RPMI8226 (cell line): ENCODE data around the gene NTNG2.
A peak's percentile ranks its signal among the peaks of the same experiment; 100 is the strongest.

Experiments
- DNase-seq: peaks from one replicate; pipeline ENCODE4 v3.0.0-alpha.2; 2015

NTNG2 gene

GRCh38 chr9:132147331-132147730 is 14.5 kb upstream of the NTNG2 start:
- no peak for DNase-seq

DNA sequence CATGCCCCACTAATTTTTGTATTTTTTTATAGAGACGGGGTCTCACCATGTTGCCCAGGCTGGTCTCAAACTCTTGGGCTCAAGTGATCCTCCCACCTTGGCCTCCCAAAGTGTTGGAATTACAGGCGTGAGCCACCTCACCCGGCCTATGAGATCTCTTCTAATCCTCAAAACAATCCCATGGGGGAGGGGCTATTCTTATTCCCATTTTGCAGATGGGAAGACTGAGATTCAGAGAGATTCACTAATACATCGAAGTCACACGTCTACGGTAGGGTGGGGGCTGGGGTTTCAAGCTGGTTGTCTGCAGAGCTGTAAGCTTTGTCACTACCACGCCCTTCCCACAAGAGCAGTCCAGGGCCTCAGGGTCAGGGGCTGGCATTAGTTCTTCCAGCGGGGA is 14.0 kb upstream of the NTNG2 start:
- no peak for DNase-seq

DNA sequence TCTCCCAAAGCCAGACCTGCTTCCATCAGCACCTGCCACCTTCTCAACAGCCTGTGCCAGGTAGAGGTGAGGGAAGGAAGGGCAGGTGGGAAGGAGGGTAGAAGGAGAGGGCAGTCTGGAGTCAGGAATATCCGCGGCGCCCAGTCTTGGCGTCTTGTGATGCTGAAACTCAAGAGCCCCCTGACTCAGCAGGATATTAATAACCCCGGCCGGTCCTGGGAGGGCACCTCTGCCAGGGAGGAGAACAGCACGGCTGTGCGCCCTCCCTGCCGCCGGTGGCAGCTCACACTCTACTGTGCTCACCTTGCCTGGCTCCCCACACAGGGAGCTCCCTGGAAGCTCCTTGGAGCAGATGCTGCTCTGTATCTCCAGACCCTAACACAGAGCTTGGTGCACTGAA is 11.6 kb upstream of the NTNG2 start:
- peak; percentile 33 for DNase-seq

DNA sequence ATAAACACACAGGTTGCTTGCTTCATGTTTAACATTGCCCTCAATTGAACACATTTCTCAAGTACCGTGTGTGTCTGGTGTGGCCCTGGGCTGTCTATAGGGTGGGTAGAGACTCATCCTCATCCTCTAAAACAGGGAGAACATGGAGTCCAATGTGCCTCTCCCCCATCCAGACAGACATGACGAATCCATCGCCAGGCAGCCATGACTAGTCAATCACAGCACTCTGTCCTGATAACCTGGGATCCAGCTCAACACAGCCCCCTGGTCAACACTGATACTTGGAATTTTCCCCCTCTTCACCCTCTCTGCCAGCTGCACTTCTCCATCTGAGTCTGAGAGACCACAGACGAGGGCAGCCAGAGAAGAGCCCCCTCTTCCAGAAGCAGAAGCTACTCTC is 10.7 kb upstream of the NTNG2 start:
- no peak for DNase-seq

DNA sequence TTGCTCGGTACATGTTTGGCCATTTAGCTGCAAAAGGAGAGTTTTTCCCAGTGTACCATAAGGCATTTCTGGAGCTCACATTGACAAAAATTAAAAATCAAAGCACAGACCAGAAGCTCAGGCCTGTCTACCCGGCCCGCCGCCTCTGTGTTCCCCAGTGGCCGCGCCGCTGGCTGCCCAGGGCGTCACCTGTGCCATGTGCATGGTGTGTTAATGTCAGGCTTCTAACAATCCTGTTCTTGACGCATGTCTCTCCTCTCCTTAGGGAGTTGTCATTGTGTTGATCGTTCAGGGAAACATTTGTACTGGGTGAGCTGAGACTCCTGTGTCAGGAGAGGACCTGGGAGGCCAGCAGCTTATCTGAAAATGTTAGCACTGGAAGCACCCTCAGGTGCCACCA is 9.6 kb upstream of the NTNG2 start:
- no peak for DNase-seq

DNA sequence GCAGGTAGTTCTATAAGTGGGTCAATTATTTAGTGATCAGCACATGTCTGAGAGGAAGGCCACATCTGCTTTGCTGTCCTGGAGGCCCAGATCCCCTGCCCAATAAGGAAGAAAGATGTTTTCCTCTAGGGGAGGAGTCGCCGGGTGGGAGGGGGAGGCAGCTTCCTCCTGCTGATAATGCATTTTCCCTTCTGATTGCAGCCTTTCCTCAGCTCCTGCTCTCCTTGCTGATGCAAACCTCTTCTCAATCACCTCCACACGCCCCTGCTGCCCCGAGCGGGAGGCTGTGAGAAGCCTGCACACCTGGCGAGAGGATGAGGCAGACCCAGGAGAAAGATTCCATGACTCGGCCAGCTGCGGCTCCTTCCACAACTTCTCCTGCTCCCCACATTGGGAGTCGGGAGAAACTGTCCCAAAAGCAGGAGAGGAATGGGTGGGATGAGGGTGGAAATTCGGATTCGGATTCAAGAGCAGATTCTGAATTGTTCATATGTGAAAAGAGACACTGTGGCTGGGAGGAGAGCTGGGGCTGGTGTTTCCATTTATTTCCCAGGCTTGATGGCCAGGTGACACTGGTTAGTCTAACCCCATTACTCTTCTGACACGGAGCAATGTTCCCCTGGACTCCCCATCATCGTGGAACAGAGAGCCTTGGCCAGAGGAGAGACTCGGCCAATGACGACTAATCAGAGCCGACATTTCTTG is 6.8 kb upstream of the NTNG2 start:
- peak; percentile 38 for DNase-seq

- no peak for DNase-seq
Observed at GRCh38 chr9:132155568-132155895, 6.3 kb upstream of the NTNG2 start.

DNA sequence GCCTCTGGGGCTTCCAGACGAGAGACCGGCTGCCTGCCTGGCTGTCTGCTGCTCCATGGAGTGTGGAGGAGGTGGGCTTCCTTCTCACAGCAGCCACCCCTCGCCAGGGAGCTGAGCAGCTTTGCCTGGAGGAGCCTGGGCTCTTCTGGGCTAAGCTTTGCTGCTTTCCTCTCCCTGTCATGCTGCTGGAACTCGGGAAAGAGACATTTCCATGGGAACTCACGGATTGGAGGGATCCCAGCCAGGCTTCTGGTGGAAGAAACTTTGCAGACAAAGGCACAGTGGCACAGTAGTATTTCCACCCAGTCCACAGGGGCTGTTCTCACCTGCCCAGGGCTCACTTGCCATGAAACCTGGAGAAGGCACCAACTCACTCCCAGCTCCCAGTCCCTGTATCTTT is 5.6 kb upstream of the NTNG2 start:
- DNase-seq, result no peak

GRCh38 chr9:132157347-132158116 is 4.3 kb upstream of the NTNG2 start:
- DNase-seq, result no peak

DNA sequence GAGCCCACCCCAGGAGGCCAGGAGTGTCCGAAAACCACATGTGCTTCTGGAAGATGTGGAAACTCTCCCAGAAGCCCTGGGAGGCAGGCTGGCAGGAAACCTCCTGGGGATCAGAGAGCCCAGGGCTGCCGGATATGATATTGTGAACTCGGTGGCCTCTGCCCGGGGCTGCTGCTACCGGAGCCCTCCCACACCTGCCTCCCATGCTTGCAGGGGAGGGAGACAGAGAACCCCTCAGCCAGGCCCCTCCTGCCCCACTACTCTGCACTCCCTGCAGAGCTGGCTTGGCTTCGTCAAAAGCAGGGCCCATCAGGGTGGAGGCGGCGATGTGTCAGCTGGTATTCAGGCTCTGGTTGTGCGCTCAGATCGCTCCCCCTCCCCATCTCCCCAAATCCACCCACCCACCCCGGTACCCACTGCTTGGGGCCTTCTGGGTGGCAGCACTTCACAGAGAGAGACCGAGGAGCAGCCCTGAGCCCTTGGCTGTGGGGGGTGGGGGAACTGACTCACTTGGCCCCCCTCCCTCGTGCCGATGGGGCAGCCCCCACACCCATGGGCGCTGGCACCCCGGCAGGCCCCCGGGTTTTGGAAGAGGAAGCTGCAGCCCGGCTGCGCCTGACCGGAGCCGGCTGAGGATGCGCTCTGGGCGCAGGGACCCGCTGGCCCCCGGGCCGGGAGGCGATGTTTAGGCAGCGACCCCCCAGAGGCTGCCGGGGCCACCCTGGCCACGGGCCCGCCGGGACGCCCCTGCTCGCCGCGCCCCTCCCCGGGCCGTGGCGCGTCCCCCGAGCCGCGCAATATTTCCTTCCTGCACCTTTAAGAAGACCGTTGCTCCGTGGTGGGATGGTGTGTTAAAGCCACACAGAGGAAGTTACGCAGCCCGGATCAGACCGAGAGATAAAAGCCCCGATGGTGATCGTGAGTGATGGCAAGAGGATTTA is 786 bp upstream of the NTNG2 start:
- peak; percentile 63 for DNase-seq

- DNase-seq, result no peak
Observed at GRCh38 chr9:132162764-132163456, 1.1 kb downstream of the NTNG2 start.

GRCh38 chr9:132163457-132163875 is 1.6 kb downstream of the NTNG2 start:
- no peak for DNase-seq

DNA sequence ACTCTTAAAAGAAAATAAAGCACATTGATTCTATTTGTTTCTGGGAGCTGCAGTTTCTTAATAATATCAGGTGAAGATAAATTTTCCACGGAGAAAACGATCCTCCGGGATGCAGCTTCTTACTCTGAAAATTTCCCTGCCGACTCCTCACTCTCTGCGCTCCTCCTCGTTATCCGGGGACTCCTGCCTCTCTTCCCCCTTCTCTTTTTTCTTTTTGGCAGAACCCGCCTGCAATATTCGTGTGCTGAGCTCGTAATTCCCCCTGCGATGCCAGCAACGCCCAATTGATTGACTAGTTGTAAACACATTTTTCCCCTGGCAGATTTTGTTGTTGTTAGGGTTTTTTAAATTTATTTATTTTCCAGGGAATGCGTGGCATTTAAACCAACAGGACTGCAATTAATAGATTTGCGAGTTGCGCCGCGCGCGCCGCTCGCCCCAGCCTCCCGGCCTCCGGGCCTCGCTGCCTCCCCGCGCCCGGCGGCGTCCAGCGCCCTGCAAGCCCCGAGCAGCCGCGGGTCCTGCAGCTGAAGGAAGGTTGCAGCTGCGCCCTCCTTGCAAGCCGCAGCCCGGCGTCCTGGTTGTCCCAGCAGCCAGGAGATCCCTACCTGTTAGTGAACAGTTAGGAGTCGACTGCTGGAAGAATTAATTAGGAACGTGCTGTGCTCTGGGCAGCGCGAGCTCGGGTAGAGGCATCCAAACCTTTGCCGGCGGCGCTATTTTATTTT is 2.2 kb downstream of the NTNG2 start:
- no peak for DNase-seq

DNA sequence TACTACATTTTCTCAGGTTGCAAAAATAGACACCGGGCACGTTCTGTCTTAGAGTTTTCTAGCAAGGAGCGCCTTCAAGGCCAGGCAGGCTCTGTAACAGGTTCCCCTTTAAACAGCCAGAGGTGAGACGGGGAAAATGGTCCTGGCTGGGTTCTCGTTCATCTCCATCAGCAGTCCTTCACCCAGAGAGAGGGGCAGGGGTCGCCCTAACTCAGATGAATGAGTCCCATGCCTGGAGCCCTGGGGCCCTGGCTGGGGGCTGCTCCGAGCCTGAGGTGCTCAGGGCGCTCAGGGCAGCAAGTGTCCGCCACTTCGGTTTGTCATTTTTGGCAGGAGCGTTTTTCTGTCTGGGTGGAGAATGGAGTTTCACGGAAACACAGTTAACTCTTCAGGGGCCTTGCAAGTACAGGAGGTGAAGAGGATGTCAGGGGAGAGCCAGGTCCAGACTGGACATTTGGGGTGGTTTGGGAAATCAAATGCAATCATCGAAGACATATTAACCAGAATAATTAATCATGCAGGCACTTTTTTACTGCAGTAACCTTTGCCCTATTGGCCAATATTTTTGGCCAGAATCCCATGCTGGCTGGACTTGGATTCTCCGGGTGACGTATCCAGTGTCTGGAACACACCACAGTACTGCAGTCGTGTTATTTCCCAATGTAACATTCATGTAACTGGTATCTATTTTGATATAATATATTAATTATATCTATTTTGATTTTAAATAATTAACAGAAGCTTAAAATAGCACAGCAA is 2.9 kb downstream of the NTNG2 start:
- no peak for DNase-seq

DNA sequence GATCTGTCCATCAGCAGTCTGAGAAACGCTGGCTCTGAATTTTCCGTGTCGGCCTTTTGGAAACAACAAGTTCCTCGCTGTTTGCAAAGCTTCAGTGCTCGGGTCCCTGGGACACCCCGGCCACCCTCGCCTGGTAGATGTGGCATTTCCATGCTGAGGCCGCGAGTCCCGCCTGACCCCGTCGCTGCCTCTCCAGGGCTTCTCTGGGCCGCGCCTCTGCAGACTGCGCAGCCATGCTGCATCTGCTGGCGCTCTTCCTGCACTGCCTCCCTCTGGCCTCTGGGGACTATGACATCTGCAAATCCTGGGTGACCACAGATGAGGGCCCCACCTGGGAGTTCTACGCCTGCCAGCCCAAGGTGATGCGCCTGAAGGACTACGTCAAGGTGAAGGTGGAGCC is 4.7 kb downstream of the NTNG2 start:
- peak; percentile 60 for DNase-seq

DNA sequence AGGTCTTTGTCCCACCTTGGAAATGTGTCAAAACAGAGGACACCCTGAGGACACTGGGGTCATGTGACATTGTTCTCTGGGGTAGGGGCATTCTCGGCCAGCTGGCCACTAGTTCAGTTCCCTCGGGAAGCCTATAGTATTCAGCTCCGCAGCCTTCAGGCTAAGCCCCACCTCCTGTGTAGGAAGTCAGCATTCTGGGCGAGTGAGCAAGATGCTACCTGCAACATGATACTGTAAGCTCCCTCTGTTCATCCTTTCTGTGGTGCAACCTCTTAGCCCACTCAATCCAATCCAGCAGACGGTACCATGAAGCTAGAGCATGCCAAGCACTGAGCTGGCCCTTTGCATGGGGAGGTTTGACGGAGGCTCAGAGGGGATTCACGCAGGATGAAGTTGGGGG is 5.3 kb downstream of the NTNG2 start:
- no peak for DNase-seq

DNA sequence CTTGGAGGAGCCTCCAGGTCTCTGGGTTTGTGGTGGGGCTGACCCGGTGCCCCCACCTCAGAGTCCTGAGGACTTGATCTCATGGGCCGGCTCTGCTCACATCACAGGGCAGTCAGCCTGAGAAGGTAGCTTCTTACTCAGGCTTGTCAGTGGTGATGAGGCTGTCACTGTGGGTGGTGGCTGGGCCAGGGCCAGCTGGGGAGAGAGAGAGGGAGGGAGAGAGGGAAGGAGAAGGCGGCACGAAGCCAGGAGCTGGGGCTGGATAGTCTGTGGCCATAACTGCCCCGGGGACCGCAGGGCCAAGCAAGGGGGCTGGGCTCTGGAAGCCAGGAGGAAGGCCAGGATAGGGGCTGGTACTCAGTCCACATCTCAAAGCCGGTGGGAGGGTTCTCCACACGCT is 6.5 kb downstream of the NTNG2 start:
- DNase-seq, result peak; percentile 58

GRCh38 chr9:132168851-132169250 is 7.0 kb downstream of the NTNG2 start:
- no peak for DNase-seq

DNA sequence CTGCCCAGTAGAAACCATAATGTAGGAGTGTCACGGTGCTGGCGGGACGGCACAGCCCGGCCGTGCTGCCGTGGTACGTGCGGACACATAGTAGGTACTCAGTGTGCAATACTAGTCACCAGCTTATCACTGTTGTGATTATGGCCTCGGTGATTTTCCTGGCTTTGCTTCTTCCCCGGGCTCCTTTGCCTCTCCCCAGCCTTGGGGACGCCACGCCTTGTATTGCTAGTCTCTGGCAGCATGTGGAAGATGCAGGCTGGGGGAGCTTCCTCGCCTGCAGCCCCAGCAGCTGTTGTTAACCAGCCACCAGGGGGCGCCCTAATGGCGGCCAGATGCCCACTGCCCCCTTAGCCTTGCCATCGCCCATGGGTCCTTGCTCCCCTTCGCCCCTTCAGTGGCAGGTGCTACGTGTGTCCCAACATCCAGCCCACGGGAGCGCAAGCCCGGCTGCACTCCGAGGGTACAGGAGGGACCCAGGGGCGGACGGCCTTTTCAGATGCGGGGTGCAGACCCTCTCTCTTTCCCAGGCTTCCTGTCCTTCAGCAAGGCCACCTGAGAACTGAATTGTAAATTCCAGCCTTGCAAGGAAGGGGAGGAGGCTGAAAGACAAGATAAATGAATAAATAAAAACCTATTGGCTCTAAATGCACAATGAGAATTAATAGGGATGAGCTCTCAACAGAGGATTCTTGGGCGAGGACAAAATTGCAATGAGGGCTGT is 8.0 kb downstream of the NTNG2 start:
- peak; percentile 85 for DNase-seq

- no peak for DNase-seq
Observed at GRCh38 chr9:132171702-132172101, 9.8 kb downstream of the NTNG2 start.

DNA sequence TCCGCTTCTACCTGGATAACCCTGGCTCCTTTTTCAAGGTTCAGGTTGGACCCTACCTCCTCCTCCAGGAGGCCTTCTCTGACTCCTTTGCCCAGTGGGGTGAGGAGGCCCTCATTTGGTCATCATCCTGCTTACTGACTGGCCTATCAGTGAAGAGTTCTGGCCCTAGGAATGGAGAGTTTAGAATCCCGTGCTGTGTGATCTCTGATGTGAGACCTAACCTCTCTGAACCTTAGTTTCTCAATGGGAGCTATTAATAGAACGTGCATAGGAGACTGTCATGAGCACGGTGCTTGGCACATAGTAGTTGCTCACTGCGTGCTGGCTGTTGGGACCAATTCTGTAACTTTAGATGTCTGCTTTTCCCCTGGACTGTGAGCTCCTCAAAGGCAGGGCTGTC is 10.3 kb downstream of the NTNG2 start:
- no peak for DNase-seq
